Right lobe of liver (tissue), 4 donors: Measurements from ENCODE around the gene KDM7A.

Source experiments
- CTCF ChIP-seq, 4 donors: fragments of 200-600 bp in 3 of 4; fragments of 450-650 bp in 1 of 4; IDR thresholded peaks; one replicate each; pipeline versions ENCODE4 v1.5.1 to v1.8.0; 2016 to 2022; ENCODE audit warnings: antibody characterized with exemption in 4 of 4, mild to moderate bottlenecking in 2 of 4
- POLR2A ChIP-seq: fragments of 450-650 bp; IDR thresholded peaks from one replicate; pipeline ENCODE4 v1.6.1; 2017; ENCODE audit warnings: antibody characterized with exemption, mild to moderate bottlenecking
- donor health status: DM: no; HTN: no; CAD: no.
- donor health status: DM: no; HTN: no; CAD: no.
- donor health status: DM: no; HTN: yes; CAD: no.

- TF ChIP-seq POLR2A (no peak), CTCF (IDR thresholded peaks at IDR 0.05) (no peak)
Measured at GRCh38 chr7:140084972-140085371, 91.8 kb downstream of the KDM7A start.
